Measurements from ENCODE around the gene CEP76.

DNA sequence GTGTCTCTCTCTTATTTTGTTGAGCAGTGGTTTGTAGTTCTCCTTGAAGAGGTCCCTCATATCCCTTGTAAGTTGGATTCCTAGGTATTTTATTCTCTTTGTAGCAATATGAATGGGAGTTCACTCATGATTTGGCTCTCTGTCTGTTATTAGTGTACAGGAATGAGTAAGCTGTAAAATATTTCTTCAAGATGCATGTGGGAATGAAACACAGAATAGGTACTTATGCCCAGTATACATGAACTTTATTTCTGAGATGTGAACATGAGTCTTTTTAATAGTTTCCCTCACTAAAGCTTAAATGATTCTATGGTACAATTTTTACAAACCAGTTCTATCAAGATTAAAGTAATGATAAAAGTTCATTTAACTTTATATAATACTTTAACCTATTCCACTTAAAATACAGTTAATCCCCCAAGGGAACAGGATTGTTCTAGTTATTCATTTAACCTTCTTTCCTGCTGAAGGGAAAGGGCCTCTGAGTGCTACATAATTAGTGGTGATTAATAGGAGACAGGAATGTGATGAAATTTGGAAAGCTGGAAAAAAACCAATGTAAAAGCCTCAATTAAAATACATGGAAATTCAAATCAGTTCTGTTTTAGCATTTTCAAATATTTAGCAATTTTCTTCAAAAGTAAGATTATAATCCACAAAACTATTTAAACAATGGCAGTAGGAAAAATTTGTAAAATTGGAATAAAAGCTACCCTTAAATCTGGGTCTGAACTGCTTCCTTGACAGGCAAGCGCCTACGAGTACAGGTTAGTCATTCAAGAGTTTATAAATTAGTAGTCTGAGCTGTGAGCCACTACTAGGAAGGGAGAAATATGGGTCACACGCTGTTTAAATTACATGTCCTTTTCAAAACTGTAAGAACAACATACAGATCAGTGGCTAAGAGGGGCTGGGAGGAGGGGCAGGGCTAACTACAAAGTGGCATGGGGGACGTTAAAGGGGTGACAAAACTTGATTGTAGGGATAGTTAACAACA is 73.5 kb downstream of the CEP76 start:
- TF ChIP-seq, protein P1, sequence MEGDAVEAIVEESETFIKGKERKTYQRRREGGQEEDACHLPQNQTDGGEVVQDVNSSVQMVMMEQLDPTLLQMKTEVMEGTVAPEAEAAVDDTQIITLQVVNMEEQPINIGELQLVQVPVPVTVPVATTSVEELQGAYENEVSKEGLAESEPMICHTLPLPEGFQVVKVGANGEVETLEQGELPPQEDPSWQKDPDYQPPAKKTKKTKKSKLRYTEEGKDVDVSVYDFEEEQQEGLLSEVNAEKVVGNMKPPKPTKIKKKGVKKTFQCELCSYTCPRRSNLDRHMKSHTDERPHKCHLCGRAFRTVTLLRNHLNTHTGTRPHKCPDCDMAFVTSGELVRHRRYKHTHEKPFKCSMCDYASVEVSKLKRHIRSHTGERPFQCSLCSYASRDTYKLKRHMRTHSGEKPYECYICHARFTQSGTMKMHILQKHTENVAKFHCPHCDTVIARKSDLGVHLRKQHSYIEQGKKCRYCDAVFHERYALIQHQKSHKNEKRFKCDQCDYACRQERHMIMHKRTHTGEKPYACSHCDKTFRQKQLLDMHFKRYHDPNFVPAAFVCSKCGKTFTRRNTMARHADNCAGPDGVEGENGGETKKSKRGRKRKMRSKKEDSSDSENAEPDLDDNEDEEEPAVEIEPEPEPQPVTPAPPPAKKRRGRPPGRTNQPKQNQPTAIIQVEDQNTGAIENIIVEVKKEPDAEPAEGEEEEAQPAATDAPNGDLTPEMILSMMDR (conservative IDR thresholded peaks at IDR 0.05; ENCODE audit: low read depth, low read length): no peak
- no peak for TF ChIP-seq EZH2 (IDR thresholded peaks at IDR 0.05; ENCODE audit: borderline replicate concordance, low read depth, low read length, poor library complexity, severe bottlenecking)
